Gastroesophageal sphincter (tissue), 2 donors: Measurements from ENCODE around the gene SLFN12L.
"Not testable (repeated sequence)": the region's sequence is repeated elsewhere in the genome, so short reads cannot be mapped to it uniquely, and the experiment has no call there.

Experiments used
- POLR2A ChIP-seq, 2 donors: fragments of 450-650 bp; IDR thresholded peaks; one replicate each; pipeline ENCODE4 v1.6.1; 2017; ENCODE audit warnings: antibody characterized with exemption in 2 of 2, mild to moderate bottlenecking in 2 of 2, moderate library complexity in 1 of 2
- POLR2AphosphoS5 ChIP-seq: sonication (generic); formaldehyde crosslinking; IDR thresholded peaks from one replicate; pipeline ENCODE4 v1.6.1; 2017; ENCODE audit warnings: antibody characterized with exemption

GRCh38 chr17:35563181-35563580 lies 25.7 kb upstream of the SLFN12L start:
- TF ChIP-seq POLR2A (IDR thresholded peaks at IDR 0.05); POLR2AphosphoS5: not testable (repeated sequence)
